LNCaP clone FGC (cell line): ENCODE measurements around the gene MYOM3.
"Not testable (repeated sequence)": the region's sequence is repeated elsewhere in the genome, so short reads cannot be mapped to it uniquely, and the experiment has no call there.

Source experiments
- DNase-seq: peaks from one replicate; pipeline ENCODE4 v3.0.0-alpha.2; 2011; ENCODE audit warnings: low read depth
- H3K4me3 ChIP-seq: 2 replicates; pipeline ENCODE4 v1.5.1; 2011; ENCODE audit warnings: mild to moderate bottlenecking, low read depth, low read length, control low read depth
- TF ChIP-seq, protein P1 (sequence below): IDR thresholded peaks from 2 replicates; pipeline ENCODE4 v1.5.1; 2012; ENCODE audit warnings: mild to moderate bottlenecking; ENCODE audit not compliant: control insufficient read depth, insufficient read depth; ENCODE audit errors: extremely low read depth

MYOM3 gene

DNA sequence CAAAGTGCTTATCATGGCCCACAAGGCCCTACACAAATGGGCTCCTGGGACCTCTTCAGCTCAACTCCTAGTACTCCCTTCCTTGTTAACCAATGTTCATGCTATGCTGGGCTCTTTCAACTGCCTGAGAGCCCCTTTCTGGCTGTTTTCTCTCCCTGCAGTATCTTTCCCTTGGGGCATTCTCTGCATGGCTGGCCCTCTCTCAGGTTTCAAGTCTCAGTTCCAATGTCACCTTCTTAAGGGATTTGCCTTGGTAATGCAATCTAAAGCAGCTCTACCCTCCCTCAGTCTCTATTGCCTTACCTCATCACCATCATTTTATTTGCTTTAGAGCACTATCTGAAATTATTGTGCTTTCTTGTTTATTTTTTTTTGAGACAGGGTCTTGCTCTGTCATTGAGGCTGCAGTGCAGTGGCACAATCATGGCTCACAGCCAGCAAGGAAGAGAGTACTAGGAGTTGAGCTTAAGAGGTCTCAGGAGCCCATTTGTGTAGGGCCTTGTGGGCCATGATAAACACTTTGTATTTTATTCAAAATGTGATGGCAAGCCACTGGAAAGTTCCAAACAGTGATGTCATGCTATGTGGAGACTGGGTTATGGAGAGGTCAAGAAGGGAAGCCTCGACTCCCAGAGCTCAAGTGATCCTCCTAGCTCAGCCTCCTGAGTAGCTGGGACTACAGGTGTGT is 68.4 kb downstream of the MYOM3 start:
- TF ChIP-seq, protein P1, sequence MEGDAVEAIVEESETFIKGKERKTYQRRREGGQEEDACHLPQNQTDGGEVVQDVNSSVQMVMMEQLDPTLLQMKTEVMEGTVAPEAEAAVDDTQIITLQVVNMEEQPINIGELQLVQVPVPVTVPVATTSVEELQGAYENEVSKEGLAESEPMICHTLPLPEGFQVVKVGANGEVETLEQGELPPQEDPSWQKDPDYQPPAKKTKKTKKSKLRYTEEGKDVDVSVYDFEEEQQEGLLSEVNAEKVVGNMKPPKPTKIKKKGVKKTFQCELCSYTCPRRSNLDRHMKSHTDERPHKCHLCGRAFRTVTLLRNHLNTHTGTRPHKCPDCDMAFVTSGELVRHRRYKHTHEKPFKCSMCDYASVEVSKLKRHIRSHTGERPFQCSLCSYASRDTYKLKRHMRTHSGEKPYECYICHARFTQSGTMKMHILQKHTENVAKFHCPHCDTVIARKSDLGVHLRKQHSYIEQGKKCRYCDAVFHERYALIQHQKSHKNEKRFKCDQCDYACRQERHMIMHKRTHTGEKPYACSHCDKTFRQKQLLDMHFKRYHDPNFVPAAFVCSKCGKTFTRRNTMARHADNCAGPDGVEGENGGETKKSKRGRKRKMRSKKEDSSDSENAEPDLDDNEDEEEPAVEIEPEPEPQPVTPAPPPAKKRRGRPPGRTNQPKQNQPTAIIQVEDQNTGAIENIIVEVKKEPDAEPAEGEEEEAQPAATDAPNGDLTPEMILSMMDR, result no peak
- H3K4me3 ChIP-seq, result no peak overlapping the region
- no peak for DNase-seq

- TF ChIP-seq, protein P1, result no peak
- no peak for DNase-seq
- no peak overlapping the region for H3K4me3 ChIP-seq
Measured at GRCh38 chr1:24042315-24042714, 69.6 kb downstream of the MYOM3 start.

- DNase-seq, result no peak
- H3K4me3 ChIP-seq, result no peak overlapping the region
- TF ChIP-seq, protein P1, result no peak
Measured at GRCh38 chr1:24036088-24036487, 75.8 kb downstream of the MYOM3 start.

GRCh38 chr1:24032981-24033380 is 79.0 kb downstream of the MYOM3 start:
- TF ChIP-seq, protein P1, result no peak
- no peak for DNase-seq
- H3K4me3 ChIP-seq, result no peak overlapping the region

DNA sequence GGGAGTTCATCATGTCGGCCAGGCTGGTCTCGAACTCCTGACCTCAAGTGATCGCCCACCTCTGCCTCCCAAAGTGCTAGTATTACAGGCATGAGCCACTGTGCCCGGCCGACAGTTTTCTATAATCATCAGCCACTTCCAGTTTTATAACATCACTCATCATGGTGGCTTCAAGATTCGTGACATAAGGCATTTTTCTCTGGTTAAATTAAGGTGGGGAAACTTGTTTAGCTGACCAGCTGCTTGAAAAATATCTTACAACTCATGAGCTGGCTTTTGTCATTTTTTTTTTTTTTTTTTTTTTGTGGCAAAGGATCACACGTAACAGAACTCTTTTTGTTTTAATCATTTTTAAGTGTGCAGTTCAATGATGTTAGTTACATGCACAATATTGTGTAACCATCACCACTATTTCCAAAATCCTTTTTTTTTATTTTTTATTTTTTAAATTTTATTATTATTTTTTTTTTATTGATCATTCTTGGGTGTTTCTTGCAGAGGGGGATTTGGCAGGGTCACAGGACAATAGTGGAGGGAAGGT is 80.9 kb downstream of the MYOM3 start:
- H3K4me3 ChIP-seq, DNase-seq: not testable (repeated sequence)

DNA sequence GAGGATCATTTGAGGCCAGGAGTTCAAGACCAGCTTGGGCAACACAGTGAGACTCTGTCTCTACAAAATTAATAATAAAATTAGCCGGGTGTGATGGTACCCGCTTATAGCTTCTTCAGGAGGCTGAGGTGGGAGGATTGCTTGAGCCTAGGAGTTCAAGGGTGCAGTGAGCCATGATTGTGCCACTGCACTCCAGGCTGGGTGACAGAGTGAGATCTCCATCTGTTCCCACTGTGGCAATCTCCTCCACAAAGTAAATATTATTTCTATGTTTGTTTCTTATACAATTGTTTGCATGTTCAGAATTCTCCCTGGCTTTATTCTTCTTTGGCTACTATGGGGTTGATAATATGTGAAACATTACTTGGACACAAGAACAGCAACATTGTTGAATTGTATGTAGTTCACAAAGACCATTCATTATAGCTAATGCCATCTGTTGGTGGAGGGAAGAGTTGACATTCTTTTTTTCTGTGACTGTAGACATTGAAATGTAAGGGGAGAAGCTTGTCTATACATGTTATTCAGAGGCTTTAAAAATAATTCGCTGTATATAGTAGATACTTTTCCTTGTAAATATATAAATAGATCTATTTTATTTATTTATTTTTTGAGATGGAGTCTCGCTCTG is 84.0 kb downstream of the MYOM3 start:
- no peak overlapping the region for H3K4me3 ChIP-seq
- TF ChIP-seq, protein P1, result peak; percentile 28; the same call in 1 of the 2 replicates
- DNase-seq, result no peak

GRCh38 chr1:24022581-24023361 is 89.2 kb downstream of the MYOM3 start:
- H3K4me3 ChIP-seq, result no peak overlapping the region
- no peak for DNase-seq
- TF ChIP-seq, protein P1, result no peak
